ENCODE results near the gene CTDSPL. TPM values are rescaled to one million over a fixed set of nuclear protein-coding genes. Genes with fewer than 3 reads are reported as not detected.

CTDSPL gene
- total RNA-seq, 2 donors from 2014 or later = 27.8 to 30.7 TPM

DNA sequence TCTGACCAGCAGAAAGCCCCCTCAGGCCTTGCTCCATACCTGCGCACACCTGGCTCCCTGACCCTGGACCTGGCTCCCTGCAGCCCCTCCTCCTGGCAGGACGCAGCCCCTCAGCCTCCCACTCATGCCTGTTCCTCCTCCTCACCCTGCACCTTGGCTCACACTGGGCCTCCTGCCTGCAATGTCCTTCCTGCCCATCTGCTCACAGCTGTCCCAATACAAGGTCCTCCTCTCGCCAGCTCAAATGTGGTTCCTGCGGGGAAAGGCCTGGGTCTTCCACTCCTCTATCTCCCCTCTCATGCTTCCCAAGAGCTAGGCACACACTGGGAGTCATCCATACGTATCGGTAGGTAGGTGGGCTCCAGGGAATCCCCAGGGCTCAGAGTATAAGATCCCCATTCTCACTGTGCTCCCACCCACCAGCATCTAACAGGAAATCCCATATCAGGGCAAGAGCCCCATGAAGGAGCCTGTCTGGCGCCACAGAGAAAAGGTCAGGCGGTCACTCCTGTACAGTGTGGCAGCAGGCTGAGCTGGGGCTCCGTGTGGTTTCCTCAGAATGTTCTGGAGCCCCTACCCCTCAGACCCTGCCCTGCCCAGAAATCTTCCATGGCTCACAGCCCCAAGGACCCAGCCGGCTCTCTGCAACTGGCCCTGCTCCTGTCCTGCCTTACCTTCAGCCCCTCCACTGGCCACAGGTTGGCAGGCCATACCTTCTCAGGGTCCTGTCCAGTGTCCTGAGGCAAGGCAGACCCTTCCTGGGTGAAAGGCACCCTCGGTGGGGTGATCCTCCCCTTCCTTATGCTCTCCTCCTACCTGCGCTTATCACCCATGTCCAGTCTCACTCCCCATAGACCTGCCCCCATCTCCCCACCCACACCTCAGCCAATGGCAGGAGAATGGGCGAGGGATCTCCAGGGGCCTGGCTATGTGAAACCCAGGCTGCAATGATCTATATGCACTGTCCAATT is 156.9 kb downstream of the CTDSPL start:
- H3K4me3 Mint-ChIP-seq = no peak overlapping the region
- Histone ChIP-seq H3K36me3 (ENCODE audit: control insufficient read depth, insufficient read depth, low read length) (peaks cover 42% of the 10 kb centered on the region), H3K9ac (ENCODE audit: extremely low read depth, low read length, poor library complexity, severe bottlenecking) (no peak overlapping the region), H3K9me3 (ENCODE audit: control insufficient read depth, low read length) (peaks cover 4% of the 10 kb centered on the region), H3K27ac (ENCODE audit: low read depth, low read length) (no peak overlapping the region), H3K27me3 (ENCODE audit: control insufficient read depth, insufficient read depth, low read length, poor library complexity, severe bottlenecking) (no peaks in the 10 kb centered on the region), H3K4me1 (ENCODE audit: control insufficient read depth, insufficient read depth, low read length) (peaks cover 15% of the 10 kb centered on the region), H3K4me3 (ENCODE audit: low read length) (no peak overlapping the region)
- H3K4me1 Mint-ChIP-seq = peaks cover 5% of the 10 kb centered on the region
- no peaks in the 10 kb centered on the region for H3K9me3 Mint-ChIP-seq
- WGBS, 2 experiments (ENCODE audit: insufficient coverage in 1 of 2, insufficient read length in 1 of 2) = 89 to 97% methylated on average over 5 to 13 of the region's 13 CpGs
- H3K27me3 Mint-ChIP-seq (ENCODE audit: insufficient read depth) = no peaks in the 10 kb centered on the region
- no peak for DNase-seq
- peaks cover 47% of the 10 kb centered on the region for H3K36me3 Mint-ChIP-seq (ENCODE audit: low read depth)
- TF ChIP-seq, protein P1, sequence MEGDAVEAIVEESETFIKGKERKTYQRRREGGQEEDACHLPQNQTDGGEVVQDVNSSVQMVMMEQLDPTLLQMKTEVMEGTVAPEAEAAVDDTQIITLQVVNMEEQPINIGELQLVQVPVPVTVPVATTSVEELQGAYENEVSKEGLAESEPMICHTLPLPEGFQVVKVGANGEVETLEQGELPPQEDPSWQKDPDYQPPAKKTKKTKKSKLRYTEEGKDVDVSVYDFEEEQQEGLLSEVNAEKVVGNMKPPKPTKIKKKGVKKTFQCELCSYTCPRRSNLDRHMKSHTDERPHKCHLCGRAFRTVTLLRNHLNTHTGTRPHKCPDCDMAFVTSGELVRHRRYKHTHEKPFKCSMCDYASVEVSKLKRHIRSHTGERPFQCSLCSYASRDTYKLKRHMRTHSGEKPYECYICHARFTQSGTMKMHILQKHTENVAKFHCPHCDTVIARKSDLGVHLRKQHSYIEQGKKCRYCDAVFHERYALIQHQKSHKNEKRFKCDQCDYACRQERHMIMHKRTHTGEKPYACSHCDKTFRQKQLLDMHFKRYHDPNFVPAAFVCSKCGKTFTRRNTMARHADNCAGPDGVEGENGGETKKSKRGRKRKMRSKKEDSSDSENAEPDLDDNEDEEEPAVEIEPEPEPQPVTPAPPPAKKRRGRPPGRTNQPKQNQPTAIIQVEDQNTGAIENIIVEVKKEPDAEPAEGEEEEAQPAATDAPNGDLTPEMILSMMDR (conservative IDR thresholded peaks at IDR 0.05) = no peak
- H3K27ac Mint-ChIP-seq = no peak overlapping the region

DNA sequence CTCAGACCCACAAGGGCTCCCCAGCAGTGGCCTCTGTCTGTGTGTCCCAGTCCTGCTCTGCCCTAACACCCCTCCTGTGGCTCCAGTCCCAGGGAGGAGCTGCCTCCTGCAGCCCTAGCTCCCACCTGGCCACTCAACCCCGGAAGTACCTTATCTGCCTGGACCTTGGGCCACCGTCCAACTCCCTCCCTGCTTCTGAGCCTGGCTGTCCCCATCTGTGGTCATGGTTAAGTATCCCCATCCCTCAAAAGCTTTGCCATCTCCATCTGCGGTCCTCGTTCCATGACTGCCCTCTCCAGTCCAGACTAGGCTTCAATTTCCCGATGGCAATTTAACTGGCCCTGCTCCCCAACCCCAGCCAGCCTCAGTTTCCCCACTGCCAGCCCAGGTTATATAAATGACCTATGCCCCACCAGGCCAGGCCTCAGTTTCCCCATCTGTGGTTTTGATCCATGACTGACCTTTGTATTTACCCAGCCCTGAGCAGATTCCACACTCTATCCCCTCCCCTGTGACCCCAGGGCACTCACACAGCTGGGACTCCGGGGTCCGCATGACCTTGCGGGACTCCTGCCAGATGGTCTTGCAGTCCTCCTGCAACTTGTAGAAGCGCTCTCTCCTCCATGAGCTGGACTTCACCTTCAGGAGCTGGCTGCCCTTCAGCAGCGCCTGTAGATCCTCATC is 158.1 kb downstream of the CTDSPL start:
- Mint-ChIP-seq H3K27me3 (ENCODE audit: insufficient read depth) (no peaks in the 10 kb centered on the region), H3K4me1 (peaks cover 9% of the 10 kb centered on the region), H3K4me3 (no peak overlapping the region), H3K36me3 (ENCODE audit: low read depth) (peaks cover 35% of the 10 kb centered on the region), H3K9me3 (no peaks in the 10 kb centered on the region), H3K27ac (no peak overlapping the region)
- DNase-seq = peak; percentile 10
- Histone ChIP-seq H3K9me3 (ENCODE audit: control insufficient read depth, low read length) (peaks cover 4% of the 10 kb centered on the region), H3K36me3 (ENCODE audit: control insufficient read depth, insufficient read depth, low read length) (peaks cover 30% of the 10 kb centered on the region), H3K4me1 (ENCODE audit: control insufficient read depth, insufficient read depth, low read length) (peaks cover 15% of the 10 kb centered on the region), H3K4me3 (ENCODE audit: low read length) (no peak overlapping the region), H3K27ac (ENCODE audit: low read depth, low read length) (no peak overlapping the region), H3K9ac (ENCODE audit: extremely low read depth, low read length, poor library complexity, severe bottlenecking) (no peak overlapping the region), H3K27me3 (ENCODE audit: control insufficient read depth, insufficient read depth, low read length, poor library complexity, severe bottlenecking) (no peaks in the 10 kb centered on the region)
- 90 to 96% methylated on average over 10 of the region's 10 CpGs for WGBS, 2 experiments (ENCODE audit: insufficient coverage in 1 of 2, insufficient read length in 1 of 2)
- TF ChIP-seq, protein P1 (conservative IDR thresholded peaks at IDR 0.05) = no peak

DNA sequence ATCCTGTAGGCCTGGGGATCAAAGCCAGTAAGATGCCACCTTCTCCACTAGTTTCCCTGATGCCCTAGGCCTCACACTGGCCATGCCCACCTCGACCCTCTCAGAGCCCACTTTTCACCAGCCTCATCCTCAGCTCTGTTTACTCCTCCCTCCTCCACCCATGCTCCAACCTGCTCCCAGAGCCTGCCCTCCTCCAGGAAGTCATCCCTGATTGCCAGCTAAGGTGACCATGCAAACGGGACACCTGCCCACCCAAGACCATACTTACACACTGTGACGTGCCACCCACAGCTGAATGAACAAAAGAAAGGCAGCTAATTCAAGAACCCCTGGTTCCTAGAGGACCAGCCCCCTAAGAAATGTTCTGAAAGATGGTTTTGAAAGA is 158.7 kb downstream of the CTDSPL start:
- TF ChIP-seq, protein P1 (conservative IDR thresholded peaks at IDR 0.05) = no peak
- Histone ChIP-seq H3K9me3 (ENCODE audit: control insufficient read depth, low read length) (peaks cover 4% of the 10 kb centered on the region), H3K9ac (ENCODE audit: extremely low read depth, low read length, poor library complexity, severe bottlenecking) (no peak overlapping the region), H3K4me1 (ENCODE audit: control insufficient read depth, insufficient read depth, low read length) (peaks cover 15% of the 10 kb centered on the region), H3K27ac (ENCODE audit: low read depth, low read length) (no peak overlapping the region), H3K4me3 (ENCODE audit: low read length) (no peak overlapping the region), H3K36me3 (ENCODE audit: control insufficient read depth, insufficient read depth, low read length) (peaks cover 25% of the 10 kb centered on the region), H3K27me3 (ENCODE audit: control insufficient read depth, insufficient read depth, low read length, poor library complexity, severe bottlenecking) (no peaks in the 10 kb centered on the region)
- WGBS, 2 experiments (ENCODE audit: insufficient coverage in 1 of 2, insufficient read length in 1 of 2) = 83 to 91% methylated on average over 1 to 3 of the region's 3 CpGs
- no peaks in the 10 kb centered on the region for H3K27me3 Mint-ChIP-seq (ENCODE audit: insufficient read depth)
- H3K4me1 Mint-ChIP-seq = peaks cover 9% of the 10 kb centered on the region
- H3K36me3 Mint-ChIP-seq (ENCODE audit: low read depth) = peaks cover 30% of the 10 kb centered on the region
- H3K27ac Mint-ChIP-seq = no peak overlapping the region
- no peak overlapping the region for H3K4me3 Mint-ChIP-seq
- DNase-seq = peak; percentile 19
- no peaks in the 10 kb centered on the region for H3K9me3 Mint-ChIP-seq

All from endodermal cell (in vitro differentiated cells).